VCaP (cell line): ENCODE data around the gene SPINT2.
A peak's percentile ranks its signal among the peaks of the same experiment; 100 is the strongest.

ENCODE experiments used
- H3K27ac ChIP-seq: fragments of 450-650 bp; 2 replicates; pipeline ENCODE4 v1.5.1; 2017
- CTCF ChIP-seq: fragments of 450-650 bp; conservative IDR thresholded peaks from 2 replicates; pipeline ENCODE4 v1.5.1; 2017; ENCODE audit warnings: mild to moderate bottlenecking, moderate library complexity

Gene SPINT2

GRCh38 chr19:38223119-38223523 lies 41.3 kb upstream of the SPINT2 start:
- TF ChIP-seq CTCF, result no peak
- H3K27ac ChIP-seq, result no peak overlapping the region

- TF ChIP-seq CTCF, result no peak
- H3K27ac ChIP-seq, result peak overlapping the region; percentile 33; the same call in 1 of the 2 replicates
These were observed 40.8 kb upstream of the SPINT2 start for GRCh38 chr19:38223617-38224013.

GRCh38 chr19:38224014-38224862 lies 40.1 kb upstream of the SPINT2 start, which contains the start of gene DPF1:
Gene DPF1, minus strand, starts transcription at chr19:38224222. Its CDS starts 80 bp downstream, at chr19:38224142.
- TF ChIP-seq CTCF, result peak; percentile 56
- H3K27ac ChIP-seq, result peak within 1 kb of the TSS; percentile 33; the same call in 1 of the 2 replicates

GRCh38 chr19:38224863-38225218 lies 39.5 kb upstream of the SPINT2 start:
- H3K27ac ChIP-seq, result peak overlapping the region; percentile 33; the same call in 1 of the 2 replicates

GRCh38 chr19:38227287-38228004 lies 36.9 kb upstream of the SPINT2 start:
- TF ChIP-seq CTCF, result no peak
- no peak overlapping the region for H3K27ac ChIP-seq

- no peak for TF ChIP-seq CTCF
- no peak overlapping the region for H3K27ac ChIP-seq
These were observed 36.4 kb upstream of the SPINT2 start for GRCh38 chr19:38228005-38228377.

- H3K27ac ChIP-seq, result no peak overlapping the region
These were observed 35.6 kb upstream of the SPINT2 start for GRCh38 chr19:38228491-38229439.

More at GRCh38 chr19:38228491-38229439, 35.6 kb upstream of the SPINT2 start:
- TF ChIP-seq CTCF, result no peak
